GM18868 (cell line): ENCODE results near the gene MYCBP.
A peak's percentile ranks its signal among the peaks of the same experiment; 100 is the strongest.

Source experiments
- ATAC-seq: cut with Tn5 transposase; IDR thresholded peaks from one replicate; pipeline ENCODE4 v1.9.1; 2021; ENCODE audit warnings: mild to moderate bottlenecking, moderate library complexity; ENCODE audit not compliant: unreplicated experiment

MYCBP gene

DNA sequence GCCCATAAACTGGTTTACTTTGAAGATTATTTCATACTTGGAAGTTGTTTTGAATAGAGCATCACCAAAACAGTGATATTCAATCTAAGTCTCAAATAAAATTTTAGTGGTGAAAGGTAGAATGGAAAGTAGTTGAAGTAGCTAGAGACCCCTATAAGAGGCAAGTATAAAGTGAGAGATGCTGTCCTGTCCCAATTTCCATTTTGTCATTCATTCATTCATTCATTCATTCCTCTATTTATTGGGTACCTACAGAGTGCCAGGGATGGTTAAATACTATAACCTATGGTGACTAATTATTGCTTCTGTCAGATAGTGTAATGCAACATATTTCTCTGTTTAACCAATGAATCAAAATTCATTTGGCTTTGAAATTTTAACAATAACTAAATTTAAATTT, 46.3 kb downstream of the MYCBP start:
- no peak for ATAC-seq

DNA sequence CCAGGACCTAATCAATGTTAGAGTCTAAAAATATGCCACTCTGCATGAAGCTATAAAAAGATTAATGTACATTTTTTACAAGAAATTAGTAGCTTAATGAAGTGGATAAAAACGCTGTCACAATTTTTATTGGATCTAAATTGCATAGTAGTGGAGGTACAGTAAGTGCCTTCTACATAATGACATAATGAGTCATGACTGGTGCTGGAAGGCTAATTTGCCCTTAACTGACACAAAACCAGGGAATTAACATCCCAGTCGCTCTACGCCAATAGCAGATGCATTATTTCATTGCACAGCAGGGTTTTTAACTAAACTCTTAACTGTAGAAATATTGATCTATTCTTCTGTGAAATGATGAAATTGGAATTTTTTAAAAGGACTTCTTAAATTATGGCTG, 46.9 kb downstream of the MYCBP start:
- no peak for ATAC-seq

DNA sequence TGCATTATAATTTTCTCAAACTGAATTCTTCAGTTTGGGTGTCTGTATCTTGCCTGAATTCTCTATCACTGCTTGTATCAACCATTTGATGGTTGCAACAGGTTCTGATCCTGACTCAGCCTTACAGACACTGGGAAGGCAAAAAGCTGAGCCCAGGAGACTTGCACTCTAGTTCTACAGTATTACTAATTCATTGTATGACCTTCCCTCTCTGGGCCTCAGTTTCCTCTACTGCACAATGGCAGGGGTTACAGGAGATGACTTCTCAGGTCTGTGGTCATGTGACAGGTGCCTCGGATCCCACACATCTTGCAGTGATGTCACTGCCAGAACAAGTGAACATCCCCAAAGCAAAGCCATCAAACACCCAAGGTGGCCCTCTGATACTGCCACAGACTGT, 52.3 kb downstream of the MYCBP start:
- ATAC-seq = no peak

DNA sequence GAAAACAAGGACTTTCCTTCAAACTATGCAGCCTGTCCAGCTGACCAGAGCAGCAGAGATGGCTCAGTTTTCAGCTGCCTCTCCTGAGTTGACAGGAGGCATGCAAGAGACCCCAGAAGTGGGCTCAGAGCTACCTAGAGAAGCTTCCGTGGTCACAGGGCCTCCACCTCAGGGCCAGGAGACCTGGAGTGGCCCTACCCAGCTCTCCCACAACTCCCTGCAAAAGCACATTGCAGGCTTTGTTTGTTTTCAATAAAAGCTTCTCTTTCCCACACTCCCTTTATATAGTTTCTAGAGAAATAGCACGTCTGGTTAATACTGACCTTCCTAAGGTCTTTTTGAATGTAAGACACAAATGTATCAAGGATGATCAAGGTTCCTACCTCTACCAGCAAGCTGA, 53.6 kb downstream of the MYCBP start:
- ATAC-seq = no peak

DNA sequence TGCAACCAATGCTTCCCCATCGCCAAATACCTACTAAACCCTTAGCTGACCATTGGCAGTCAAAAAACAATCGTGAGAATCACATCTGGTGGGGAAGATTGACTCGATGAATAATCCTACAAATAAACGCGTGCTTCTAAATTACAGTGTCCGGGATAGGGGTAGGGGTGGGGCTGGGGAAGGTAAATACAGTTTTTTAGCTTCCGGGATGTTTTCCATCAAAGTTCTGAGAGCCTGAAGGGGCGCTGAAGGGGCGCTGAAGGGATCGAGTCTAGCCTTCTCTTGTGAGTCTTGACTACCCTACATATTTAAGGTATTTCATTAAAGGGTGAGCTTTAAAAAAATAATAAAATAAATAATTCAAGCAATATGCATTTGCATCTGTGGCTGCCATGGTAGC, 54.1 kb downstream of the MYCBP start:
- ATAC-seq = no peak

DNA sequence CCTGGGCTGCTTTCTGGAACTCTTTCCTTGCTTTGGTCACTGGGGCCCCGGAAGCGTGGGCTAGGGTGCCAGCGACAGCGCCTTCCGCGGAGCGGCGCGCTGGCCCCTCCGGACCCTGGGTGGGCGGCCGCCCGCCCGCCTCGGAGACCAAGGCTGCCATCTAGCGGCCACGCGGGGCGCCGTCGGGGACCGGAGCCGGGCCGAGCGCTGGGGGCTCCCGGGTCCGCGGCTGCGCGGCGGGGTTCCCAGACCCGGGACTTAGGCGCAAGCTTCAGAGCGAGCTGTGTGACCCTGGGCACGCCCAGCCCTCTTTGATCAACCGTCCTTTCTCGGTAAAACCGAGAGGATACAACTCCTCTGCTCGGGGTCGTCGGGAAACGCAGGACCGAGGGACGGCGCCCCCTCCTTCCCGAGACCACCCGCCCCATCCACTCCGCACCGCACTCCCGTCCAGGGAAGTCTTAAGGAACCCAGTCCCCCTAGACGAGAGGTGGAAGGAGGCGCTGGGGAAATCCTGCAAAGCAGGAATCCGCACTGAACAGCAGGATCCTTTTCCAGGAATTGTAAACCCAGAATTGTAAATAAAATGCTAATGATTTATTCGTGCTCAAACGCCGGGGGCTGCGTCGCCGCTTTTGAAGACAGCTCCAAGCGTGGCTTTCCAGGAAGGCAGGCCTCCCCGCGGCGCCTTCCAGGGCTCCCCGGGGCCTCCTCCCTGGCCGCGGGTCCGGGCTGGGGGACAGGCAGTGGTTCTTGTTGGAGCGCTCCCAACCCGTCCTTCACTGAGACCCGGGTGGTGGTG, 54.8 kb downstream of the MYCBP start:
- no peak for ATAC-seq

DNA sequence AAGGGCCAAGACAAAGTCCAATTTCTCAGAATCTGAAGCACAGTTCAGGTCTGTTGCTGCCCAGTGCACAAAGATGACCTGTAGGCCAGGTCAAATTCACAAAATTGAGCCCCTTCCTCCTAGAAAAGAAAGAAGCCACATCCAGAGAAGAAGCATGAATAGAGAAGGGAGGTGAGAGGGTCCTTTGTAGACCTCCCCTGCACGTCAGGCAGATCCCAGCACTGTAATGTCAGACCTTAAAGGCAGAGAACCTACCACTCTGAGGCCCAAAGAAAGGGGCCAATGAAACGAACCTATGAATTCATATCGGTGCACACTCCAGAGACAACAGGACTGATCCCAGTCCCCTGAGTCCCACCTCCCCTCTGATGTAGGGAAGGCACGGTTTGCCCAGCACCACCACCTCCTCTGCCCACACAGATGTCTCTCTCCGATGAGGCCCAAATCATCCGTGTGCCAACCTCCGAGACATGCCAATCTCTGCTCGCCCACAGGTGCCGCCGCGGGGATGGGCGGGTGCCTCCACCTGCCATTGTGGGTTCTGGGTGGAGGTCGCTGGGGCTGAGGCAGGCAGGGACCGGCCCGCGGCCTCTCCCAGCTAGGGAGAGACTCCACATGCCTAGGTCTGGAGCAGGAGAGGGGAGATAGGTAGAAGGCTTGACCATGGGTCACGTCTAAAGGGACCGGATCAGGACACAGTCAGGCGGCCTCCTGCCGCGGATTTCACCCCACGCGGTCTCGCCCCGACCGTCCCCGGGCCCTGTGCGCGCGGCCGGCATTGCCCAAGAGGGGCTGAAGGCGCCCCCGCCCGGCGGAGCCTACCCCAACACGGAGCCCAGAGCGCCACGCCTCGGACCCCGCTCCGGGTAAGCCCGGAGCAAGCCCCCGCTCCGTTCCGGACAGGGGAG, 55.6 kb downstream of the MYCBP start:
- no peak for ATAC-seq

DNA sequence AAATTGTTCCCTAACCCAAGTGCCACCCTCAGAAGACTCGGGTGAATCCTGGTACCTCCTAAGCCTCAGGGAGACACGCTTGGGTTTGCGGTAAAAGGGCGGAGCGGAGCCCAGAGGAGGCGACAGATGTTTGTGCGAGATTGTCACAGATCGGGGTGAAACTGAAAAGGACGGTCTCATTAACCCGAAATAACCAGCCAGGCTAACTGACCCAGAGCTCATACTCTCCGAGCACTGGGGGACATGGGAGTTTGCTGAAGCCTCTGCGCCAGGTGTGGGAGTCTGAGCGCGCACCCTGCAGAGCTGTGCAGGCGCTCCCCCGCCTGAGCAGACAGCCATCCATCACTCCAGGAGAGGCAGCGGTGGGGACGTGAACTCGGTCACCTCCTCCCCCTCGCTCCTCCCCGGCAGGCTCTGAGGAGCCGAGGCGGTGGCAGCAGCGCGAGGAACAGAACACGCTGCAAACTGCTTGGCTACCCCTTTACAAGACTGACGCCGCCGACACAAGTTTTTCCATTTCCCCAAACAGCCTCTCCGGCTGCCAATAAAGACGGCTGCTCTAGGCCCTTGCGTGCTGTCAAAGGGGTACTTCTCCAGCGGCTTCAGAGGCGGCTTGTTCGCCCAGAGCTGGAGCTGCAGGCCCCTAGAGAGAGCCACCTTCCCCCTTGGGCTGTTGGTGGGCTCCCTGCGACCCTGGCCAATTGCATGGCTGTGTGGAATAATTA, 57.1 kb downstream of the MYCBP start:
- ATAC-seq = peak; percentile 81

DNA sequence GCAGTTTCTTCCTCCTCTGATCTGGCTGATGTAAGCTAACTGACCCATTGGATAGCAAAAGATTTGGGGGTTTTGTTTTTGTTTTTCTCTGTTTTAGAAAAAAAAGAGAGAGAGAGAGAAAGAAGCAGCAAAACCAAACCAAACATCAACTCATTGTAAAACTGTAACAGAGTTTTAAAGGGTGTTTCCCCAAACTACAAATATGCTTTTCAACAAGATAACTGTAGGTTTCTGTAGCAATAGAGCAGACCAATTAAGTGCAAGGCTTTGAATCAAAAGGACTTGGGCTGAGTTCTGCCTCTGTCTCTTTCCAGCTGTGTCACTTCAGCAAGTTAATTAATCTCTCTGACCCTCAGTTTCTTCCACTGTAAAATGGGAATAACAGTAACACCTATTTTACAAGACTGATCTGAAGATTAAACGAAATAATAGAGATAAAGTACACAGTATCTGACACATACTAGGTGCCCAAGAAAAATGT, 58.1 kb downstream of the MYCBP start:
- no peak for ATAC-seq

DNA sequence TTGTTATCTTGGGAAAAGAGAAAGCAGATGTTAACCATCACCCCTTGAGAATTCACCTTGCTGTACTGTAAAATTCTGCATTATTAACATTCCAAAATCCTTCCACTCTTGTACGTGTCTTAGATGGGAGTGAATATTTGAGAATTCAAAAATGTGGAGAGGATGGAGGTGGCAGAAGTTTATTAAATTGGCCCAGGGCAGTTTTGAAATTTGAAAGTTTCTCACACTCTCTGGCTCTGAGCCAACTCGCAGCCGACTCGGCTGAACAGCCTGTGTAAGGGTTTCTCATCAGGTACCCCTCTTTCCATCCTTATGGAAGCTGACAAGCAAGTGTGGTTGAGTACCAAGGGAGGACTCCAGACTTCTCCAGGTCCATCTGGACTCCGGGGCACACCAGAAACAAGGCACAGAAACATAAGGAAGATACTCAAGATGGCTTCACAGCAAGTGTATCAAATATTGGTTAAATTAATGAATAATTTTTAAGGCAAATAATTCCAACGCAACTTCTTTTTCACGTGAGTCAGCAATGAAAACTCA, 58.6 kb downstream of the MYCBP start:
- ATAC-seq = no peak

DNA sequence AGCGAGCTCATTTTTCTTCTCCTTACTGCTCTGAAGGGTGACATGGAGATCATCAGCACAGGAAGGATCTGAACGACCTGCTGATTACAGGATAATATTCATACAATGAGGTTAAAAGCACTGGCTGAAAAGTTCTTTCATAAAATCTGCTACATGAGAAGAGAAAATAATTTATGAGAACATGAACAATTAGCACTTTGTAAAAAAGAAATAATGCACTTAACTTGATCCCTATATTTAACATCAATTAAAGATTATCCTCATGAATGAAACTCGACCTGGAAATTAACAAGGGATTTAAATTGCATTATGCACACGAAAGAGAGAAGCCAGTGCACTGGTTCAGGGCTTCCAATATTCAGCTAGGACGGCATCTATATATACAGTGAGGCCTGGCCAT, 60.2 kb downstream of the MYCBP start:
- no peak for ATAC-seq
